Activated CD4-positive, alpha-beta T cell treated with anti-CD3 and anti-CD28 coated beads, Interleukin-10, Interleukin-2, amounts not matched to agents 100 ng/mL and 50 ng/mL, durations not matched to agents 16 hours and 8 hours (primary cell): ENCODE measurements around the gene NFIA.

Experiments used
- DNase-seq: peaks from one replicate; pipeline ENCODE4 v3.0.0-alpha.2; 2020

The NFIA gene

GRCh38 chr1:61160526-61160925 is 78.2 kb downstream of the NFIA start:
- peak; percentile 39 for DNase-seq

- no peak for DNase-seq
Measured at GRCh38 chr1:61162520-61163258, 80.3 kb downstream of the NFIA start.

- no peak for DNase-seq
Measured at GRCh38 chr1:61163355-61163754, 81.0 kb downstream of the NFIA start.

- DNase-seq, result no peak
Measured at GRCh38 chr1:61165402-61165801, 83.0 kb downstream of the NFIA start.

- DNase-seq, result no peak
Measured at GRCh38 chr1:61167309-61167708, 84.9 kb downstream of the NFIA start.

- DNase-seq, result no peak
Measured at GRCh38 chr1:61169045-61169444, 86.7 kb downstream of the NFIA start.

- no peak for DNase-seq
Measured at GRCh38 chr1:61169634-61170033, 87.3 kb downstream of the NFIA start.

- DNase-seq, result no peak
Measured at GRCh38 chr1:61170328-61171238, 88.2 kb downstream of the NFIA start.

- no peak for DNase-seq
Measured at GRCh38 chr1:61171346-61171745, 89.0 kb downstream of the NFIA start.

- no peak for DNase-seq
Measured at GRCh38 chr1:61171974-61172373, 89.6 kb downstream of the NFIA start.

- no peak for DNase-seq
Measured at GRCh38 chr1:61173118-61173517, 90.8 kb downstream of the NFIA start.

GRCh38 chr1:61174060-61174795 is 91.9 kb downstream of the NFIA start:
- DNase-seq, result no peak

- DNase-seq, result no peak
Measured at GRCh38 chr1:61175976-61176375, 93.6 kb downstream of the NFIA start.

- DNase-seq, result no peak
Measured at GRCh38 chr1:61181067-61182038, 99.0 kb downstream of the NFIA start.

- DNase-seq, result no peak
Measured at GRCh38 chr1:61182049-61182448, 99.7 kb downstream of the NFIA start.

GRCh38 chr1:61182480-61182879 is 100.1 kb downstream of the NFIA start:
- no peak for DNase-seq

- no peak for DNase-seq
Measured at GRCh38 chr1:61183471-61184039, 101.2 kb downstream of the NFIA start.

- no peak for DNase-seq
Measured at GRCh38 chr1:61184040-61184713, 101.8 kb downstream of the NFIA start.

- DNase-seq, result no peak
Measured at GRCh38 chr1:61184714-61185106, 102.3 kb downstream of the NFIA start.

GRCh38 chr1:61186753-61187152 is 104.4 kb downstream of the NFIA start:
- DNase-seq, result no peak
